ENCODE measurements around the gene VAC14.

DNA sequence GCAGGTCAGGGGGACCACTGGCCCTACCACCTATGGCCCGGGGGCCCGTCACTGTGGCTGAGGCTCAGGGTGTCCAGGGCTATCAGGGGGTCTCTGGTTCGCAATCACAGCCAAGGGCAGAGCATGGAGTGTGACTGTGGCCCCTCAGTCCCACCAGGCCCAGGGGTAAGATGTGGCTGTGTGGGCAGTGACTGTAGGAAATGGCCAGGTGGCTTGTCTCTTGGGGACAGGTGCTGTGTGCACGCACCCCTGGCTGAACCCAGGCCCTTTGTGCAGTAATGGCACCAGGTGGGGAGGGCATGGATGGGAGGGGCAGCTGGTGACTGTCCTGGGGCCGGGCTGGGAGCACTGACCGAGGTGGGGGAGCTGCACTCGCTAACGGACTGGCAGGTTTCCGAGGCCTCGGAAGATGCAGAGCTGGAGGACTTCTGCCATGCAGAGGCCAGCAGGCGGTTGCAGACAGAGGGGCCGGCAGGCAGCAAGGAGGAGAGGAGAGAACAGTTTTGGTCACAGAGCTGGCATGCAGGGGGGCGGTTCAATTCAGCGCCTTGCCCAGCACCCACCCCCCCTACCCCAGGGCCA is 135.8 kb downstream of the VAC14 start:
- TF ChIP-seq SUZ12 (IDR thresholded peaks at IDR 0.05; ENCODE audit: extremely low read depth, insufficient read depth, insufficient read length), result no peak
- TF ChIP-seq ZNF274 (IDR thresholded peaks at IDR 0.05; ENCODE audit: low read depth, low read length), result no peak
